Liver (tissue), 9 donors: Measurements from ENCODE around the gene LRRTM3. TPM values are rescaled to one million over a fixed set of nuclear protein-coding genes. Genes with fewer than 3 reads are reported as not detected.

Experiments used
- DNase-seq: peaks from one replicate; pipeline ENCODE4 v3.0.0-alpha.2; 2017; ENCODE audit warnings: low spot score
- H3K27ac ChIP-seq, 2 donors: one replicate each; pipeline ENCODE4 v1.7.0; 2013; ENCODE audit warnings: inconsistent platforms in 2 of 2, low read length in 2 of 2, control low read depth in 1 of 2, low read depth in 1 of 2, mild to moderate bottlenecking in 1 of 2
- H3K27me3 ChIP-seq, 4 donors: one replicate each; pipeline versions ENCODE4 v1.6.1 to v1.7.0; 2013; ENCODE audit warnings: low read length in 3 of 4, inconsistent platforms in 1 of 4, mild to moderate bottlenecking in 1 of 4, moderate library complexity in 1 of 4; ENCODE audit not compliant: control insufficient read depth in 4 of 4, insufficient read depth in 4 of 4
- H3K36me3 ChIP-seq, 4 donors: one replicate each; pipeline versions ENCODE4 v1.6.1 to v1.7.0; 2013; ENCODE audit warnings: low read length in 3 of 4, mild to moderate bottlenecking in 3 of 4, low read depth in 1 of 4, moderate library complexity in 1 of 4; ENCODE audit not compliant: control insufficient read depth in 4 of 4, insufficient read depth in 3 of 4
- H3K4me1 ChIP-seq, 4 donors: one replicate each; pipeline versions ENCODE4 v1.6.1 to v1.7.0; 2013; ENCODE audit warnings: low read length in 3 of 4, mild to moderate bottlenecking in 3 of 4, moderate library complexity in 1 of 4; ENCODE audit not compliant: control insufficient read depth in 4 of 4, insufficient read depth in 4 of 4
- H3K4me3 ChIP-seq, 3 donors: one replicate each; pipeline versions ENCODE4 v1.6.1 to v1.7.0; 2013; ENCODE audit warnings: low read length in 3 of 3, control low read depth in 1 of 3, low read depth in 1 of 3, mild to moderate bottlenecking in 1 of 3
- H3K9ac ChIP-seq, 2 donors: one replicate each; pipeline ENCODE4 v1.7.0; 2013; ENCODE audit warnings: low read length in 2 of 2, mild to moderate bottlenecking in 2 of 2, moderate library complexity in 2 of 2, control low read depth in 1 of 2, low read depth in 1 of 2
- H3K9me3 ChIP-seq, 4 donors: one replicate each; pipeline versions ENCODE4 v1.6.1 to v1.7.0; 2013; ENCODE audit warnings: low read length in 3 of 4; ENCODE audit not compliant: control insufficient read depth in 4 of 4
- EGR1 ChIP-seq, 2 donors: IDR thresholded peaks; 2 replicates each; pipeline ENCODE4 v1.6.1; 2016 to 2018; ENCODE audit warnings: antibody characterized with exemption in 2 of 2, low read depth in 2 of 2
- FOXA1 ChIP-seq: IDR thresholded peaks from 2 replicates; pipeline ENCODE4 v1.6.1; 2016; ENCODE audit warnings: antibody characterized with exemption
- FOXA2 ChIP-seq: IDR thresholded peaks from 2 replicates; pipeline ENCODE4 v1.6.1; 2016; ENCODE audit warnings: antibody characterized with exemption
- GABPA ChIP-seq, 2 donors: IDR thresholded peaks in 1 of 2; conservative IDR thresholded peaks in 1 of 2; 2 replicates each; pipeline ENCODE4 v1.6.1; 2016; ENCODE audit warnings: antibody characterized with exemption in 2 of 2, mild to moderate bottlenecking in 1 of 2, moderate library complexity in 1 of 2
- HNF4A ChIP-seq, 2 donors: conservative IDR thresholded peaks; 2 replicates each; pipeline ENCODE4 v1.6.1; 2016; ENCODE audit warnings: antibody characterized with exemption in 2 of 2, mild to moderate bottlenecking in 2 of 2
- HNF4G ChIP-seq: IDR thresholded peaks from 2 replicates; pipeline ENCODE4 v1.6.1; 2016; ENCODE audit warnings: antibody characterized with exemption
- JUND ChIP-seq, 2 donors: IDR thresholded peaks; 2 replicates each; pipeline ENCODE4 v1.6.1; 2016; ENCODE audit warnings: antibody characterized with exemption in 2 of 2
- NR2F2 ChIP-seq: IDR thresholded peaks from 2 replicates; pipeline ENCODE4 v1.6.1; 2016; ENCODE audit warnings: antibody characterized with exemption
- RAD21 ChIP-seq, 2 donors: IDR thresholded peaks; 2 replicates each; pipeline ENCODE4 v1.6.1; 2016; ENCODE audit warnings: antibody characterized with exemption in 2 of 2, mild to moderate bottlenecking in 2 of 2
- RXRA ChIP-seq, 2 donors: IDR thresholded peaks; 2 replicates each; pipeline ENCODE4 v1.6.1; 2017 to 2018; ENCODE audit warnings: antibody characterized with exemption in 2 of 2, mild to moderate bottlenecking in 1 of 2
- SP1 ChIP-seq: IDR thresholded peaks from 2 replicates; pipeline ENCODE4 v1.6.1; 2018; ENCODE audit warnings: antibody characterized with exemption, mild to moderate bottlenecking
- TAF1 ChIP-seq: conservative IDR thresholded peaks from 2 replicates; pipeline ENCODE4 v1.6.1; 2016; ENCODE audit warnings: antibody characterized with exemption, mild to moderate bottlenecking
- WGBS: extraction: QIAGEN DNeasy Blood & Tissue Kit; methylation state at CpG from one replicate; pipeline ENCODE4 v1.1.7; 2013; 5-methylcytosine and 5-hydroxymethylcytosine counted together
- polyA plus RNA-seq, 2 donors: library from polyadenylated mRNA; stranded (reverse) in 1 of 2; unstranded in 1 of 2; fragments of 200-250 nt in 1 of 2; fragments of >200 nt in 1 of 2; fragmentation: Nextera tagmentation in 1 of 2; extraction: Ambion mirVana in 1 of 2; gene quantifications; one replicate each; pipeline versions ENCODE4 v1.2.1 to v1.2.3, GENCODE V29; 2013 to 2015
- total RNA-seq, 2 donors: library from RNA; depleted of rRNA; stranded (reverse); fragments of >200 nt; gene quantifications; one replicate each; pipeline ENCODE4 v1.2.3, GENCODE V29; 2014
- TF ChIP-seq, protein P1 (sequence below): IDR thresholded peaks from 2 replicates; pipeline ENCODE4 v1.6.1; 2016; ENCODE audit warnings: antibody characterized with exemption
- TF ChIP-seq, protein P2 (sequence below): IDR thresholded peaks from 2 replicates; pipeline ENCODE4 v1.6.1; 2016; ENCODE audit warnings: antibody characterized with exemption
- TF ChIP-seq, protein P3 (sequence below): IDR thresholded peaks from 2 replicates; pipeline ENCODE4 v1.6.1; 2016; ENCODE audit warnings: antibody characterized with exemption
- TF ChIP-seq, protein P4 (sequence below): fragments of 150-350 bp; IDR thresholded peaks from 2 replicates; pipeline ENCODE4 v1.5.1; 2017; ENCODE audit warnings: improper control_type of control experiment, low read depth, low read length; ENCODE audit not compliant: missing input control
- TF ChIP-seq, protein P5 (sequence below): IDR thresholded peaks from 2 replicates; pipeline ENCODE4 v1.6.1; 2016; ENCODE audit warnings: antibody characterized with exemption, mild to moderate bottlenecking
- donor health status: healthy.
- donor health status: healthy.
- donor health status: healthy.
- donor health status: healthy.
- donor health status: healthy.

Gene LRRTM3
- total and polyA plus RNA-seq, 4 donors: 0.67 TPM; not detected in 3

DNA sequence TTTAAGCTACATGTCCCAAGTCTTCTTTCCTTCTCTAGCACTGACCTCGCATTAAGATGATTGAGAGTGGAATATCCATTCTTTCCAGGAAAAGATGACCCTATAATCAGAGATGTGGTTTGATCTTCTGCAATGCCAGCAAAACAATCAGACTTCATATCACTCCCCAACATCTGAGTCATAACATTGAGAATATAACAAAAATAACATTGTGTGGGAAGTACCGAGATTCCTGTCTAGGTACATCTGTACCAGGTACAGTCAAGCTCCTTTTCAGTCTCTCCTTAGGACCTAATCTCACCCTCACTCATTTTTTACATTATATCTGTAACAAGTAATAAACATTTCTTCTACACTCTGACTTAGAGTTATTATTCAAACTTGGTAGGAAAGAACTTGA is 201.6 kb downstream of the LRRTM3 start (continued):
- TF ChIP-seq NR2F2: no peak
- TF ChIP-seq TAF1: no peak
- TF ChIP-seq, protein P1, sequence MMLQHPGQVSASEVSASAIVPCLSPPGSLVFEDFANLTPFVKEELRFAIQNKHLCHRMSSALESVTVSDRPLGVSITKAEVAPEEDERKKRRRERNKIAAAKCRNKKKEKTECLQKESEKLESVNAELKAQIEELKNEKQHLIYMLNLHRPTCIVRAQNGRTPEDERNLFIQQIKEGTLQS: no peak
- no peak for TF ChIP-seq RXRA (IDR thresholded peaks at IDR 0.05)

DNA sequence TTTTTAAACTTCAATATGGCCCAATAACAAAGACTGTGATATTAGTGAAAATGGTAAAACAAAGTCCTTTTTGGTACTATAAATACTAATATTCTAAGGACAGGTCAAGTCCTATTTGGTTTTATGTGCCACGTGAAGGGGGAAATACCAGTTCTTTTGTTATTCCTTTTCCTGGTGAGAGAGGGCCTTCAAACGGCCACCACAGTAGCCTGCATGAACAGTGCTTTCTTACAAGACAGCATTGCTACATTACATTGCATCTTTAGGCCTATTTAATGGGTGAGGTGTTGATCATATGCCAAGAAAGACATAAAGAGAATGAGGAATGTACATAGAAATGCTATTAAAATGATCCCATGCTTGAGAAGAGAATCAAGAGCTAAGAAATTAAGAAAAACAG is 214.8 kb downstream of the LRRTM3 start:
- DNase-seq: no peak
- Histone ChIP-seq H3K9ac (no peak overlapping the region), H3K4me1 (no peaks in the 10 kb centered on the region), H3K36me3 (no peaks in the 10 kb centered on the region), H3K4me3 (no peak overlapping the region), H3K27ac (no peak overlapping the region), H3K27me3 (no peaks in the 10 kb centered on the region), H3K9me3 (no peaks in the 10 kb centered on the region)
- TF ChIP-seq HNF4A (conservative IDR thresholded peaks at IDR 0.05) (no peak), RXRA (IDR thresholded peaks at IDR 0.05) (no peak), EGR1 (IDR thresholded peaks at IDR 0.05; ENCODE audit: low read depth in 2 of 2) (no peak), HNF4G (no peak), SP1 (no peak), RAD21 (IDR thresholded peaks at IDR 0.05) (no peak), JUND (IDR thresholded peaks at IDR 0.05) (no peak), GABPA (IDR thresholded peaks at IDR 0.05 in 1 of 2, conservative IDR thresholded peaks at IDR 0.05 in 1 of 2) (no peak), TAF1 (no peak), FOXA1 (no peak), FOXA2 (no peak), NR2F2 (no peak)
- TF ChIP-seq, protein P2, sequence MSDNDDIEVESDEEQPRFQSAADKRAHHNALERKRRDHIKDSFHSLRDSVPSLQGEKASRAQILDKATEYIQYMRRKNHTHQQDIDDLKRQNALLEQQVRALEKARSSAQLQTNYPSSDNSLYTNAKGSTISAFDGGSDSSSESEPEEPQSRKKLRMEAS: no peak
- TF ChIP-seq, protein P3, sequence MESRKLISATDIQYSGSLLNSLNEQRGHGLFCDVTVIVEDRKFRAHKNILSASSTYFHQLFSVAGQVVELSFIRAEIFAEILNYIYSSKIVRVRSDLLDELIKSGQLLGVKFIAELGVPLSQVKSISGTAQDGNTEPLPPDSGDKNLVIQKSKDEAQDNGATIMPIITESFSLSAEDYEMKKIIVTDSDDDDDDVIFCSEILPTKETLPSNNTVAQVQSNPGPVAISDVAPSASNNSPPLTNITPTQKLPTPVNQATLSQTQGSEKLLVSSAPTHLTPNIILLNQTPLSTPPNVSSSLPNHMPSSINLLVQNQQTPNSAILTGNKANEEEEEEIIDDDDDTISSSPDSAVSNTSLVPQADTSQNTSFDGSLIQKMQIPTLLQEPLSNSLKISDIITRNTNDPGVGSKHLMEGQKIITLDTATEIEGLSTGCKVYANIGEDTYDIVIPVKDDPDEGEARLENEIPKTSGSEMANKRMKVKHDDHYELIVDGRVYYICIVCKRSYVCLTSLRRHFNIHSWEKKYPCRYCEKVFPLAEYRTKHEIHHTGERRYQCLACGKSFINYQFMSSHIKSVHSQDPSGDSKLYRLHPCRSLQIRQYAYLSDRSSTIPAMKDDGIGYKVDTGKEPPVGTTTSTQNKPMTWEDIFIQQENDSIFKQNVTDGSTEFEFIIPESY: no peak
- TF ChIP-seq, protein P4, sequence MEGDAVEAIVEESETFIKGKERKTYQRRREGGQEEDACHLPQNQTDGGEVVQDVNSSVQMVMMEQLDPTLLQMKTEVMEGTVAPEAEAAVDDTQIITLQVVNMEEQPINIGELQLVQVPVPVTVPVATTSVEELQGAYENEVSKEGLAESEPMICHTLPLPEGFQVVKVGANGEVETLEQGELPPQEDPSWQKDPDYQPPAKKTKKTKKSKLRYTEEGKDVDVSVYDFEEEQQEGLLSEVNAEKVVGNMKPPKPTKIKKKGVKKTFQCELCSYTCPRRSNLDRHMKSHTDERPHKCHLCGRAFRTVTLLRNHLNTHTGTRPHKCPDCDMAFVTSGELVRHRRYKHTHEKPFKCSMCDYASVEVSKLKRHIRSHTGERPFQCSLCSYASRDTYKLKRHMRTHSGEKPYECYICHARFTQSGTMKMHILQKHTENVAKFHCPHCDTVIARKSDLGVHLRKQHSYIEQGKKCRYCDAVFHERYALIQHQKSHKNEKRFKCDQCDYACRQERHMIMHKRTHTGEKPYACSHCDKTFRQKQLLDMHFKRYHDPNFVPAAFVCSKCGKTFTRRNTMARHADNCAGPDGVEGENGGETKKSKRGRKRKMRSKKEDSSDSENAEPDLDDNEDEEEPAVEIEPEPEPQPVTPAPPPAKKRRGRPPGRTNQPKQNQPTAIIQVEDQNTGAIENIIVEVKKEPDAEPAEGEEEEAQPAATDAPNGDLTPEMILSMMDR: no peak
- TF ChIP-seq, protein P5, sequence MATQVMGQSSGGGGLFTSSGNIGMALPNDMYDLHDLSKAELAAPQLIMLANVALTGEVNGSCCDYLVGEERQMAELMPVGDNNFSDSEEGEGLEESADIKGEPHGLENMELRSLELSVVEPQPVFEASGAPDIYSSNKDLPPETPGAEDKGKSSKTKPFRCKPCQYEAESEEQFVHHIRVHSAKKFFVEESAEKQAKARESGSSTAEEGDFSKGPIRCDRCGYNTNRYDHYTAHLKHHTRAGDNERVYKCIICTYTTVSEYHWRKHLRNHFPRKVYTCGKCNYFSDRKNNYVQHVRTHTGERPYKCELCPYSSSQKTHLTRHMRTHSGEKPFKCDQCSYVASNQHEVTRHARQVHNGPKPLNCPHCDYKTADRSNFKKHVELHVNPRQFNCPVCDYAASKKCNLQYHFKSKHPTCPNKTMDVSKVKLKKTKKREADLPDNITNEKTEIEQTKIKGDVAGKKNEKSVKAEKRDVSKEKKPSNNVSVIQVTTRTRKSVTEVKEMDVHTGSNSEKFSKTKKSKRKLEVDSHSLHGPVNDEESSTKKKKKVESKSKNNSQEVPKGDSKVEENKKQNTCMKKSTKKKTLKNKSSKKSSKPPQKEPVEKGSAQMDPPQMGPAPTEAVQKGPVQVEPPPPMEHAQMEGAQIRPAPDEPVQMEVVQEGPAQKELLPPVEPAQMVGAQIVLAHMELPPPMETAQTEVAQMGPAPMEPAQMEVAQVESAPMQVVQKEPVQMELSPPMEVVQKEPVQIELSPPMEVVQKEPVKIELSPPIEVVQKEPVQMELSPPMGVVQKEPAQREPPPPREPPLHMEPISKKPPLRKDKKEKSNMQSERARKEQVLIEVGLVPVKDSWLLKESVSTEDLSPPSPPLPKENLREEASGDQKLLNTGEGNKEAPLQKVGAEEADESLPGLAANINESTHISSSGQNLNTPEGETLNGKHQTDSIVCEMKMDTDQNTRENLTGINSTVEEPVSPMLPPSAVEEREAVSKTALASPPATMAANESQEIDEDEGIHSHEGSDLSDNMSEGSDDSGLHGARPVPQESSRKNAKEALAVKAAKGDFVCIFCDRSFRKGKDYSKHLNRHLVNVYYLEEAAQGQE: no peak
- WGBS: 73% methylated on average over 2 of the region's 2 CpGs
